Panc1 (cell line): ENCODE measurements around the gene ZBTB7C.

Experiments
- CTCF ChIP-seq: fragments of 450-650 bp; IDR thresholded peaks from 2 replicates; pipeline ENCODE4 v1.5.1; 2017; ENCODE audit warnings: mild to moderate bottlenecking
- TCF7L2 ChIP-seq: IDR thresholded peaks from 2 replicates; pipeline ENCODE4 v1.6.1; 2011; ENCODE audit warnings: mild to moderate bottlenecking, low read depth, low read length, inconsistent platforms

- no peak for TF ChIP-seq CTCF
- no peak for TF ChIP-seq TCF7L2
Observed at GRCh38 chr18:48138660-48139430, 270.3 kb downstream of the ZBTB7C start.
